Measurements from ENCODE around the gene TLE3. TPM values are rescaled to one million over a fixed set of nuclear protein-coding genes. Genes with fewer than 3 reads are reported as not detected.

The TLE3 gene
- total RNA-seq, 1 donor from 2014 or later = 45.4 TPM

DNA sequence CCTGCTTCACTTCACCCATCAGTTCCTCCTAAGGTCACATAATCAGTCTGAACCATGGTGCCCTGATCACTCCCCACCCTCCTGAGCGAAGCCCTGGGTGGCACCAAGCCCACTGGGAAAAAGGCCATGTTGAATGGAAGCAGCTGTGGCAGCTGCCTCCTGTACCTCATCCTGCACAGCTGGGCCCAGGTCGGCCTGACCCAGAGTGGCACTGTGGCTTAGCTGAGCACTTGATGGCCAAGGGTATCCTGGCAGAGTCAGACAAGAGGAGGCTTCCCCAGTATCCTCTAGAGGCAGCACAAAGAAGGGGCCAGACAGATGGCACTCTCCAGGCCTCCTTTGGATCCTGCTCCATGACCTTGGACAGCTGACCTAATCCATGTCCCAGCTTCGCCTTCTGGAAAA, 68.4 kb downstream of the TLE3 start:
- Mint-ChIP-seq H3K27me3 (ENCODE audit: low read depth, unreplicated experiment) (peaks cover 84% of the 10 kb centered on the region), H3K27ac (ENCODE audit: unreplicated experiment) (no peak overlapping the region), H3K4me1 (ENCODE audit: low read depth, unreplicated experiment) (peaks cover 4% of the 10 kb centered on the region), H3K4me3 (ENCODE audit: unreplicated experiment) (no peak overlapping the region), H3K9me3 (ENCODE audit: unreplicated experiment) (no peaks in the 10 kb centered on the region), H3K36me3 (ENCODE audit: low read depth, unreplicated experiment) (no peaks in the 10 kb centered on the region)
- Histone ChIP-seq H3K9me3 (ENCODE audit: insufficient read depth, low read depth, low read length) (no peaks in the 10 kb centered on the region), H3K4me2 (ENCODE audit: low read length) (no peak overlapping the region), H3K4me3 (ENCODE audit: insufficient read depth, low read depth, low read length) (no peak overlapping the region), H3K36me3 (ENCODE audit: insufficient read depth, low read length) (no peaks in the 10 kb centered on the region), H3K27me3 (ENCODE audit: insufficient read depth, low read length) (peaks cover 20% of the 10 kb centered on the region), H4K20me1 (ENCODE audit: insufficient read depth, low read length) (no peaks in the 10 kb centered on the region), H2AFZ (ENCODE audit: low read depth, low read length) (no peak overlapping the region), H3K9ac (ENCODE audit: low read length) (no peak overlapping the region), H3K27ac (ENCODE audit: low read depth, low read length) (no peak overlapping the region), H3K79me2 (ENCODE audit: insufficient read depth, low read length) (no peaks in the 10 kb centered on the region), H3K4me1 (ENCODE audit: insufficient read depth, low read length) (peaks cover 10% of the 10 kb centered on the region)
- FAIRE-seq (no peak), DNase-seq (ENCODE audit: low read depth) (no peak)
- TF ChIP-seq, protein P1, sequence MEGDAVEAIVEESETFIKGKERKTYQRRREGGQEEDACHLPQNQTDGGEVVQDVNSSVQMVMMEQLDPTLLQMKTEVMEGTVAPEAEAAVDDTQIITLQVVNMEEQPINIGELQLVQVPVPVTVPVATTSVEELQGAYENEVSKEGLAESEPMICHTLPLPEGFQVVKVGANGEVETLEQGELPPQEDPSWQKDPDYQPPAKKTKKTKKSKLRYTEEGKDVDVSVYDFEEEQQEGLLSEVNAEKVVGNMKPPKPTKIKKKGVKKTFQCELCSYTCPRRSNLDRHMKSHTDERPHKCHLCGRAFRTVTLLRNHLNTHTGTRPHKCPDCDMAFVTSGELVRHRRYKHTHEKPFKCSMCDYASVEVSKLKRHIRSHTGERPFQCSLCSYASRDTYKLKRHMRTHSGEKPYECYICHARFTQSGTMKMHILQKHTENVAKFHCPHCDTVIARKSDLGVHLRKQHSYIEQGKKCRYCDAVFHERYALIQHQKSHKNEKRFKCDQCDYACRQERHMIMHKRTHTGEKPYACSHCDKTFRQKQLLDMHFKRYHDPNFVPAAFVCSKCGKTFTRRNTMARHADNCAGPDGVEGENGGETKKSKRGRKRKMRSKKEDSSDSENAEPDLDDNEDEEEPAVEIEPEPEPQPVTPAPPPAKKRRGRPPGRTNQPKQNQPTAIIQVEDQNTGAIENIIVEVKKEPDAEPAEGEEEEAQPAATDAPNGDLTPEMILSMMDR (IDR thresholded peaks at IDR 0.05; ENCODE audit: insufficient read depth, low read depth, low read length) = no peak
- TF ChIP-seq EZH2 (IDR thresholded peaks at IDR 0.05; ENCODE audit: insufficient read depth, low read length) = no peak

DNA sequence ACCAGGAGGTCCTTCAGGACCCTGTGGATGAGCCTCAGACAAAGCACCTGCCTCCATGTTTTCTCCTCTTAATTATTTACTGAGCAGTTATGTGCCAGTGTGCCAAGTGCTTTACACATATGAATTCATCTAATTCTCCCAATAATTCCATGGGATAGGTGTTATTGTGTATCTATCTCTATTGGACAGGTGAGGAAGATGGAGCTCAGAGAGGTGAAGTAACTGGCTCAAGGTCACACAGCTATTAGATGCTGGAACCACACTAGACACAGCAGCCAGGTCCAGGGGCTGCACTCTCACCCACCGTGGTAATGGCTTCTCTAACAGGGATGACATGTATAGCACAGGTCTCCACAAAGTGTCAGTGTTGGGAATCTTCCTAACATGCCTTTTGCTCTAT, 70.2 kb downstream of the TLE3 start:
- no peak overlapping the region for H3K4me3 Mint-ChIP-seq (ENCODE audit: unreplicated experiment)
- FAIRE-seq (no peak), DNase-seq (ENCODE audit: low read depth) (no peak)
- no peak overlapping the region for H2AFZ ChIP-seq (ENCODE audit: low read depth, low read length)
- no peaks in the 10 kb centered on the region for H3K79me2 ChIP-seq (ENCODE audit: insufficient read depth, low read length)
- no peak overlapping the region for H3K27ac Mint-ChIP-seq (ENCODE audit: unreplicated experiment)
- no peaks in the 10 kb centered on the region for H3K9me3 Mint-ChIP-seq (ENCODE audit: unreplicated experiment)
- H3K9me3 ChIP-seq (ENCODE audit: insufficient read depth, low read depth, low read length) = no peaks in the 10 kb centered on the region
- H3K36me3 Mint-ChIP-seq (ENCODE audit: low read depth, unreplicated experiment) = no peaks in the 10 kb centered on the region
- no peak overlapping the region for H3K4me3 ChIP-seq (ENCODE audit: insufficient read depth, low read depth, low read length)
- H3K4me2 ChIP-seq (ENCODE audit: low read length) = no peak overlapping the region
- H3K36me3 ChIP-seq (ENCODE audit: insufficient read depth, low read length) = no peaks in the 10 kb centered on the region
- peaks cover 20% of the 10 kb centered on the region for H3K4me1 Mint-ChIP-seq (ENCODE audit: low read depth, unreplicated experiment)
- H3K9ac ChIP-seq (ENCODE audit: low read length) = no peak overlapping the region
- TF ChIP-seq, protein P1 (IDR thresholded peaks at IDR 0.05; ENCODE audit: insufficient read depth, low read depth, low read length) = no peak
- TF ChIP-seq EZH2 (IDR thresholded peaks at IDR 0.05; ENCODE audit: insufficient read depth, low read length) = no peak
- peaks cover 16% of the 10 kb centered on the region for H3K4me1 ChIP-seq (ENCODE audit: insufficient read depth, low read length)
- H4K20me1 ChIP-seq (ENCODE audit: insufficient read depth, low read length) = no peaks in the 10 kb centered on the region
- no peak overlapping the region for H3K27ac ChIP-seq (ENCODE audit: low read depth, low read length)
- peaks cover 81% of the 10 kb centered on the region for H3K27me3 Mint-ChIP-seq (ENCODE audit: low read depth, unreplicated experiment)
- H3K27me3 ChIP-seq (ENCODE audit: insufficient read depth, low read length) = peaks cover 9% of the 10 kb centered on the region

DNA sequence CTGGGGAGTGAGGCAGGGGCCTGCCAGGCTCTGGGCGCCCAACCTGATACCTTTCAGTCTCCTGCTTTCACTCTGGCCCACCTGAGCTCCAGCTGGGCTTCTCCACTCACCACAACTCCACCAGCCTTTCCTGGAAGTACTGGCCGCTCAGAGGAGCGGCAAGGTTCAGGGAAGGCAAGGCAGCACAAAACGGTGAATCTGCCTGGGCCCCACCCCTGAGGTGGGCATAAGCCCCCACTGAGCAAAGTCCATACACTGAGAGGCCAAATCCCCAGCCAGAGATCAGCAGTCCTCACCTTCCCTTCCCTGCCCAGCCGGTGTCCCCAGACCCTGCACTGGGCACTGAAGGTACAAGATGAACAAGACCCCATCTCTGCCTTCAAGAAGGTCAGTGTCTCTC, 70.7 kb downstream of the TLE3 start:
- H3K4me3 ChIP-seq (ENCODE audit: insufficient read depth, low read depth, low read length) = no peak overlapping the region
- no peak overlapping the region for H3K4me2 ChIP-seq (ENCODE audit: low read length)
- no peaks in the 10 kb centered on the region for H3K79me2 ChIP-seq (ENCODE audit: insufficient read depth, low read length)
- TF ChIP-seq EZH2 (IDR thresholded peaks at IDR 0.05; ENCODE audit: insufficient read depth, low read length) = no peak
- TF ChIP-seq, protein P1 (IDR thresholded peaks at IDR 0.05; ENCODE audit: insufficient read depth, low read depth, low read length) = no peak
- H3K36me3 ChIP-seq (ENCODE audit: insufficient read depth, low read length) = no peaks in the 10 kb centered on the region
- Mint-ChIP-seq H3K36me3 (ENCODE audit: low read depth, unreplicated experiment) (no peaks in the 10 kb centered on the region), H3K4me1 (ENCODE audit: low read depth, unreplicated experiment) (peaks cover 21% of the 10 kb centered on the region), H3K27me3 (ENCODE audit: low read depth, unreplicated experiment) (peaks cover 78% of the 10 kb centered on the region), H3K9me3 (ENCODE audit: unreplicated experiment) (no peaks in the 10 kb centered on the region), H3K27ac (ENCODE audit: unreplicated experiment) (no peak overlapping the region), H3K4me3 (ENCODE audit: unreplicated experiment) (no peak overlapping the region)
- H3K4me1 ChIP-seq (ENCODE audit: insufficient read depth, low read length) = peaks cover 16% of the 10 kb centered on the region
- peaks cover 13% of the 10 kb centered on the region for H3K27me3 ChIP-seq (ENCODE audit: insufficient read depth, low read length)
- H4K20me1 ChIP-seq (ENCODE audit: insufficient read depth, low read length) = no peaks in the 10 kb centered on the region
- no peaks in the 10 kb centered on the region for H3K9me3 ChIP-seq (ENCODE audit: insufficient read depth, low read depth, low read length)
- no peak for DNase-seq (ENCODE audit: low read depth)
- H3K9ac ChIP-seq (ENCODE audit: low read length) = no peak overlapping the region
- no peak overlapping the region for H3K27ac ChIP-seq (ENCODE audit: low read depth, low read length)
- no peak for FAIRE-seq
- no peak overlapping the region for H2AFZ ChIP-seq (ENCODE audit: low read depth, low read length)

Measured in astrocyte (in vitro differentiated cells and primary cell).